Neuron (in vitro differentiated cells): ENCODE measurements around the gene FPR1.
A peak's percentile ranks its signal among the peaks of the same experiment; 100 is the strongest.

ENCODE experiments used
- H2AFZ ChIP-seq: one replicate; pipeline ENCODE4 v1.6.1; 2013; ENCODE audit warnings: low read depth, mild to moderate bottlenecking, inconsistent platforms, low read length, moderate library complexity
- H3K27me3 ChIP-seq: one replicate; pipeline ENCODE4 v1.6.1; 2013; ENCODE audit warnings: low read length; ENCODE audit not compliant: insufficient read depth
- H3K36me3 ChIP-seq: one replicate; pipeline ENCODE4 v1.6.1; 2013; ENCODE audit warnings: low read length; ENCODE audit not compliant: insufficient read depth
- H3K4me1 ChIP-seq: one replicate; pipeline ENCODE4 v1.6.1; 2013; ENCODE audit warnings: low read length; ENCODE audit not compliant: insufficient read depth
- H3K4me3 ChIP-seq: 2 replicates; pipeline ENCODE4 v1.5.1; 2013; ENCODE audit warnings: mild to moderate bottlenecking, low read length, moderate library complexity
- H3K9me3 ChIP-seq: one replicate; pipeline ENCODE4 v1.6.1; 2013; ENCODE audit warnings: low read length

The FPR1 gene

DNA sequence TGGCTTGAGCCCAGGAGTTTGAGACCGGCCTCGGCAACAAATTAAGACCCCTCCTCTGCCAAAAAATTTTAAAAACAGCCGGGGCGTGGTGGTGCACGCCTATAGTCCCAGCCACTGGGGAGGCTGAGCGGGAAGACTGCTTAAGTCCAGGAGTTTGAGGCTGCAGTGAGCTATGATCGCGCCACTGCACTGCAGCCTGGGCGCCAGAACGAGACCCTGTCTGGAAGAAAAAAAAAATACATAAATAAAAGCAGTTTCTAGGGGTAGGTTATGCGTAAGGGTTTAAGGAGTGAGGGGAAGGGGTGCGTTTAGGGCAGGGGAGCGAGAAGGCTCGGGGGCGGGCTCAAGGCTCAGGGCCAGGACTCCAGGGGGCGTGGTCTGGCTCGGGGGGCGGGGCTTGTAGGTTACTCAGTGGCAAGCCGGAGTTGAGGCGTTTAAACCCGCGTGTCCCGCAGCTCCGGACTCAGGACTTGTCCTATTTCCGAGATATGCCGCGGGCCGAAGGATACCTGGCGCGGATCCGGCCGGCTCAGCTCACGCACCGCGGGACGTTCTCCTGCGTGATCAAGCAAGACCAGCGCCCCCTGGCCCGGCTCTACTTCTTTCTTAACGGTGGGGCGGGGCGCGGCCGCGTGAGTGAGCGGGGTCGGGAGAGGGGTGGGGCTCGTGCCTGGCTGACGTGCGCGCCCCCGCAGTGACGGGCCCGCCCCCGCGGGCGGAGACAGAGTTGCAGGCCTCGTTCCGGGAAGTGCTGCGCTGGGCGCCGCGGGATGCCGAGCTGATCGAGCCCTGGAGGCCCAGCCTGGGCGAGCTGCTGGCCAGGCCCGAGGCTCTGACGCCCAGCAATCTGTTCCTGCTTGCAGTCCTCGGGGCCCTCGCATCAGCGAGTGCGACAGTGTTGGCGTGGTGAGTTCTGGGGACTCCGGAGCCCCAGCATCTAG lies 47.8 kb downstream of the FPR1 start:
- Histone ChIP-seq H3K9me3 (peaks cover 10% of the 10 kb centered on the region), H3K4me3 (peak overlapping the region; percentile 64), H3K36me3 (peaks cover 26% of the 10 kb centered on the region), H3K27me3 (no peaks in the 10 kb centered on the region), H2AFZ (no peak overlapping the region), H3K4me1 (no peaks in the 10 kb centered on the region)

DNA sequence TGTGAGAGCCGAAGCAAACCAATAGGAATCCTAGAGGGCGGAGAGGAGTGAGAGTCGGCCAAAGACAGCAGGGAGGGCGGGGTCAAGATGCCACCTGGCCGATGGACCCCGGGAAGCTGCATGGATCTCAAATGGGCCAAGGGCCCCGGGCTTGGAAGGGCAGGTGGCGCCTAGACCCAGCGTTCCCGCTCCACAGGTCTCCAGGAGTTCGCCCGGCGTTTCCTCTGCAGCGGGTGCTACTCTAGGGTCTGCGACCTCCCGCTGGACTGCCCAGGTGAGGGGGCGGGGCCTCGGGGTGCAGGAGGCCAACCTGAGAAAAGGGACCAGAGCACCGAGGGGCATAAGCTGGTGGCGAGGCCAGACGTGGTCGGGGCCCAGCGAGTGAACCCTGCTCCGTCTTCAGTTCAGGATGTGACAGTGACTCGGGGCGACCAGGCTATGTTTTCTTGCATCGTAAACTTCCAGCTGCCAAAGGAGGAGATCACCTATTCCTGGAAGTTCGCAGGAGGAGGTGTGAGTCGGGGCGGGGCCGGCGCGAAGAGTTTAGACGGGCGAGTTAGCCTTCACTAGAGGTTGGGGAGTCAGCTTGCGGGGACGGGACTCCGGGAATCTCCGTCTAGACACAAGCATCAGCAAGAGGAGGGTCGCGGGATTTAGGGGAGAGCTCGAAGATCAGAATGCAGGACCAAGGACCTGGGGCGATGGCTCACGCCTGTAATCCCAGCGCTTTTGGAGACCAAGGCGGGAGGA lies 48.7 kb downstream of the FPR1 start:
- H3K4me1 ChIP-seq: no peaks in the 10 kb centered on the region
- peaks cover 26% of the 10 kb centered on the region for H3K36me3 ChIP-seq
- H3K9me3 ChIP-seq: peaks cover 13% of the 10 kb centered on the region
- no peaks in the 10 kb centered on the region for H3K27me3 ChIP-seq
- H2AFZ ChIP-seq: no peak overlapping the region
- H3K4me3 ChIP-seq: no peak overlapping the region

DNA sequence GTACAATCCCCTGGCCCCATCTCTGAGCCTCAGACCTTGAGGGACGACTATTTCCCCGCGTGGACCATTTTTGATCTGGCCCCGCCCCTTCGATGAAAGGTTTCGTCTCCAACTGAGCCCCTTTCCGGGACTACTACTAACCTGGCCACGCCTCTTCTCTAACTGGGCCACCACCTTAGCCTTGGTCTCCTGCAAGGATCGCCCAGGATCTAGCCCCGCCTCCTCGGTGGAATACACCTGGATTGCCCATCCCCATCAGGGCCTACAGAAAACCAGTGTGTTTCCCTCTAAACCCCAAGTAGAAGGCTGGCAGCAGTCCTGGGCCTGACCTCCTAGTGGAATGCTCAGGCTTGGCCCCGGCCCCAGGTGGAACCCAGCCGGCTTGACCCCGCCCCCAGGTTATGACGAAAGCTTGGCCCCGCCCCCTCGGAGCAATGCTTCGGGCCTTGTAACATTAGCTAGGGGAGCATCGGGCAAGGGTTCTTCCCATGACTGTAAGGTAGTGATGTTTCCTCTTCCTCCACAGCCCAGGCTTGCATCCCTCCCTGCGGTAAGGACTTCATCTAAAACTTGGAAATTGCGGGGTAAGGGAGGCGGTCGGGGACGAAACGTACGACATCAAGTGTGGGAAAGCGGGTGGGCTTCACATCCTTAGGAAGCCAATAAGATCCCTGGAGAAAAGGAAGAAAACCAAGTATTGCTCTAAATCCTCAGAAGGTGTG lies 49.4 kb downstream of the FPR1 start:
- H3K27me3 ChIP-seq: no peaks in the 10 kb centered on the region
- no peaks in the 10 kb centered on the region for H3K4me1 ChIP-seq
- H2AFZ ChIP-seq: no peak overlapping the region
- no peak overlapping the region for H3K4me3 ChIP-seq
- peaks cover 13% of the 10 kb centered on the region for H3K9me3 ChIP-seq
- H3K36me3 ChIP-seq: peaks cover 33% of the 10 kb centered on the region

DNA sequence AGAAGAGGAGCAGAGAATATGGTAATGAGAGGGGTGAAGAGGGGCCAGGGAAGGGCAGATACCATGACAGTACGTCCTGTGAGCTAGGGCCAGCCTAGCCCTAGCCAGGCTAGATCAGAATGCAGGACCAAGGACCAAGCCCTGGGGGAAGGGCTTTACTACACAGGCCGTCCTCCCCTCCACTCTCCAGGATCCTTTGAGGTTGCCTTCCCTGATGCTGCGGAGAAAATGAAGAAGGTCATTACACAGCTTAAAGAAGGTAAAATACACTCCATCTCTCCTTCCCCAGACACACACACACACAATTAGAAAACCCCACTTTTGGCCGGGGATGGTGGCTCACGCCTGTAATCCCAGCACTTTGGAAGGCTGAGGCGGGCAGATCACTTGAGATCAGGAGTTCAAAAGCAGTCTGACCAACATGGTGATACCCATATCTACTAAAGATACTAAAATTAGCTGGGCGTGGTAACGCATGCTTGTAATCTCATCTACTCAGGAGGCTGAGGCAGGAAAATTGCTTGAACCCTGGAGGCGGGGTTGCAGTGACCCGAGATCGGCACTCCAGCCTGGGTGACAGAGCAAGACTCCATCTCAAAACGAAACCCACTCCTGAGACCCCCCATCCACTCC lies 50.1 kb downstream of the FPR1 start:
- Histone ChIP-seq H3K27me3 (no peaks in the 10 kb centered on the region), H3K4me1 (no peaks in the 10 kb centered on the region), H3K9me3 (peaks cover 13% of the 10 kb centered on the region), H2AFZ (no peak overlapping the region), H3K4me3 (no peak overlapping the region), H3K36me3 (peaks cover 39% of the 10 kb centered on the region)

DNA sequence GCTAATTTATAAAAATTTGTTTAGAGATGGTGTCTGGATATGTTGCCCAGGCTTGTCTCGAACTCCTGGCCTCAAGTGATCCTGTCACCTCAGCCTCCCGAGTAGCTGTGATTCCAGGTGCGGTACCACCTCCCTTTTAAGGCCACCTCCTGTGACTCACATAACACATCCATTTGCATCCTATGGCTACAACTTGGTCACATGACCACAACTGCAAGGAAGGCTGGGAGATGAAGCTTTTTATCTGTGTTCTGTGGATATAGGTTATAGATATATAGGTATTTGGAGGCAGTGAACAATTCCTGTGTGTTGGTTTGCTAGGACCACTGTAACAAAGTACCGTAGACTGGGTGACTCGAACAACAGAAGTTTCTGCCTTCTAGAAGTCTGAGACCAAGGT lies 52.5 kb downstream of the FPR1 start:
- Histone ChIP-seq H3K36me3 (peaks cover 42% of the 10 kb centered on the region), H3K4me3 (no peak overlapping the region), H2AFZ (no peak overlapping the region), H3K4me1 (no peaks in the 10 kb centered on the region), H3K9me3 (peaks cover 13% of the 10 kb centered on the region), H3K27me3 (no peaks in the 10 kb centered on the region)

DNA sequence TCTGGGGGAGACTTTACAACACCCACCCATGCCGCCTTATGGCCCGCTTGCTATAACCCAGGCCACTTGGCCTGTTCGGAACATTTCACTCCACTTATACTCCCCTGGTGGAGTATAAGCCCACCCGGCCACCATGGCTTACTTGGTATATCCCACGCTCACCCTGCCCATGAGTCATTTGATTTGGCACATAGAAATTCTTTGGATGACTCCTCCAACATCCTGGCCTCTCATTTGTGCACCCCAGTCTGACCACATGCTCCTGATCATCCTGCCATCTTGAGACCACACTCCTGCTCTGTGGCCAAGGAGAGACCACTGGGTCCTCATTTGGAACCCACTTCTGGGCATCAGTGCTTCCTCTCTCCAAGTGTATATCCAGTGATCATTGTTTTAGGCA lies 53.4 kb downstream of the FPR1 start:
- Histone ChIP-seq H3K4me1 (no peaks in the 10 kb centered on the region), H3K36me3 (peaks cover 42% of the 10 kb centered on the region), H3K9me3 (peaks cover 13% of the 10 kb centered on the region)

DNA sequence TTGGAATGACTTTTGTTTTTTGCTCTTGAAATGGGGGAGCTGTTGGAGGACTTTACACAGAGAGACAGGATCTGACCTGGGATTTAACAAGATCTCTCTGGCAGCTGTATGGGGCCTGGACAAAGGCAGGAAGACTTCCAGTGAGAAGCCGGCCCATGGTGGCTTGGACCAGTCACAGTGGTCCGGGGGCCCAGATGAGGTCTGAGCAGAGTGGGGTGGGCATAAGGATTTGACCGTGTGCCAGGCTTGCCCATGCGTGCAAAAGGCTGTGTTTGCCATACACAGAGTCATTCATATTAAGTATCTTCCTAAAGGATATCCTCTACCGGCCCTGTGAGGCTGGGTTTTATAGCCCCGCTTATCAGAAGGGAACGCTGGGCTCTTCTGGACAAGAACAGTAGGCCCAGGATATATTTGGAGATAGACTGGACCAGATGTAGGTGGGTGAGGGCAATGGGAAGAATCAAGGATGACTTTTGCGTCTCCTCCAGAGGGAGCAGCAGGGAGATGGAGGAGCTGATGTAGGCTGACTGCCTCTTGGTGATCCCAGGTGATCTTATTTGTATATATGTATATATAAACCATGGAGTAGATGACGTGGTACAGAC lies 54.4 kb downstream of the FPR1 start:
- H3K36me3 ChIP-seq: peaks cover 40% of the 10 kb centered on the region
- no peaks in the 10 kb centered on the region for H3K4me1 ChIP-seq
- H3K4me3 ChIP-seq: no peak overlapping the region
- H3K27me3 ChIP-seq: no peaks in the 10 kb centered on the region
- H2AFZ ChIP-seq: no peak overlapping the region
- H3K9me3 ChIP-seq: peaks cover 5% of the 10 kb centered on the region

More for the DNA sequence above, 53.4 kb downstream of the FPR1 start:
- no peak overlapping the region for H3K4me3 ChIP-seq
- H2AFZ ChIP-seq: no peak overlapping the region
- H3K27me3 ChIP-seq: no peaks in the 10 kb centered on the region

DNA sequence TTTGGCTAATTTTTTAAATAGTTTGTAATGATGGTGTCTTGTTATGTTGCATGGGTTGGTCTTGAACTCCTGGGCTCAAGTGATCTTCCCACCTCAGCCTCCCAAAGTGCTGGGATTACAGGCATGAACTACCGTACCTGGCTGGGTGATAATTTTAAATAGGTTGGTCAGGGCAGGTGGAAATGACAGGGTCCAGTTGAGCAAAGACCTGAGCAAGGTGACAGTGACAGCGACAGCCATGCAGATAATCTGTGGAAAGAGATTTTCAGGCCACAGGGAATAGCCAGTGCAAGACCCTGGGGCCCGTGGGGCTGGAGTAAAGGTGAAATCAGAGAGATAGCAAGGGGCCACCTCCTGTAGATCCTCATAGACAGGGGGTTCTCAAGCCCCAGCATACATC lies 55.1 kb downstream of the FPR1 start:
- Histone ChIP-seq H3K36me3 (peaks cover 39% of the 10 kb centered on the region), H3K27me3 (no peaks in the 10 kb centered on the region), H2AFZ (no peak overlapping the region), H3K9me3 (peaks cover 5% of the 10 kb centered on the region), H3K4me1 (no peaks in the 10 kb centered on the region), H3K4me3 (no peak overlapping the region)
